Coronary artery (tissue), 2 donors: Measurements from ENCODE around the gene CFAP58.

Experiments
- DNase-seq: peaks from one replicate; pipeline ENCODE4 v3.0.0-alpha.2; 2017; ENCODE audit warnings: low spot score
- H3K27ac ChIP-seq, 2 donors: fragments of 200-600 bp; sonication (generic); one replicate each; pipeline ENCODE4 v1.5.1; 2016 to 2019
- H3K4me3 ChIP-seq: fragments of 200-600 bp; sonication (generic); 2 replicates; pipeline ENCODE4 v1.5.1; 2016; ENCODE audit warnings: mild to moderate bottlenecking, moderate library complexity
- TF ChIP-seq, protein P1 (sequence below): fragments of 200-600 bp; sonication (generic); IDR thresholded peaks from one replicate; pipeline ENCODE4 v1.5.1; 2019; ENCODE audit warnings: antibody characterized with exemption

The CFAP58 gene

DNA sequence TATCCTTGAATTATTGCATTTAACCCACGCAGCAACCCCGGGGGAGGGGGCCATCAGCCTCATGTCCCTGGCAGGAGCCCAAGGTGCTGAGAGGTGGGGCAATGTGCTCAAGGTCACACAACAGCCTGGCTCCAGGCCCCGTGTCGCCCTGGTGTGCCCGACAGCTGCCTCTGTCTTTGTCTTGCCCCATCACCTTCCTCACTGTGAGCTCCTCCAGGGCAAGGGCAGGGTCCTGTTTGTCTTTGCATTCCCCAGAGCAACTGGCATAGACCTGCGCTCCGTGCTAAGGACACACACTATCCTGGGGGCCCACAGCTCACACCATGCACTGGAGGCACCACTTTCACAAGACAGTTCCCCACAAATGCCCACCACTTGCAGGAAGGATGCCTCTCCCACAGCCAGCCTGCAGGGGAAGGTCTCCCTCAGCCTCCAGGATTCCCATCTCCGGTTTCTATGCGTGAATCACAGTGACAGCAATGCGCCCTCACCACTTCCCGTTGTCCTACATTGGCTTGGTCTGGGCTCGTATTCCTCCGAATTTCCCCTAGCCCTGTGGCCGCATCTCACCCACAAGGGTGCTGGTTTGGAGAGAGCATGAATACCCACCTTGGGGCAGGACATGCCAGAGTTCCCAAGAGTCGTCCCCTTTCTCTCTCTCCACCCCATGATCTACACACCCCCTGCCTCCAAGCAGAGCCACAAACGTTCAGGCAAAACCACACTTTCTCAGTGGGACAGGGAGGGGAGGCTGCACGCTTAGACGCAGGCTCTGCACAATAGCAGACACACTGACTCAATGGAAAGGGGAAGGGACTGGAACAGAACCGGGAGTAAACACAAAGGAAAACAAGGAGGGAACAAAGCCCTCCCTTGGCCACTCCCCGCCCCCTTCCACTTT, 25.6 kb upstream of the CFAP58 start:
- no peak for DNase-seq
- Histone ChIP-seq H3K4me3 (peak overlapping the region; percentile 59), H3K27ac (peak overlapping the region; percentile 77 to 90)
- TF ChIP-seq, protein P1, sequence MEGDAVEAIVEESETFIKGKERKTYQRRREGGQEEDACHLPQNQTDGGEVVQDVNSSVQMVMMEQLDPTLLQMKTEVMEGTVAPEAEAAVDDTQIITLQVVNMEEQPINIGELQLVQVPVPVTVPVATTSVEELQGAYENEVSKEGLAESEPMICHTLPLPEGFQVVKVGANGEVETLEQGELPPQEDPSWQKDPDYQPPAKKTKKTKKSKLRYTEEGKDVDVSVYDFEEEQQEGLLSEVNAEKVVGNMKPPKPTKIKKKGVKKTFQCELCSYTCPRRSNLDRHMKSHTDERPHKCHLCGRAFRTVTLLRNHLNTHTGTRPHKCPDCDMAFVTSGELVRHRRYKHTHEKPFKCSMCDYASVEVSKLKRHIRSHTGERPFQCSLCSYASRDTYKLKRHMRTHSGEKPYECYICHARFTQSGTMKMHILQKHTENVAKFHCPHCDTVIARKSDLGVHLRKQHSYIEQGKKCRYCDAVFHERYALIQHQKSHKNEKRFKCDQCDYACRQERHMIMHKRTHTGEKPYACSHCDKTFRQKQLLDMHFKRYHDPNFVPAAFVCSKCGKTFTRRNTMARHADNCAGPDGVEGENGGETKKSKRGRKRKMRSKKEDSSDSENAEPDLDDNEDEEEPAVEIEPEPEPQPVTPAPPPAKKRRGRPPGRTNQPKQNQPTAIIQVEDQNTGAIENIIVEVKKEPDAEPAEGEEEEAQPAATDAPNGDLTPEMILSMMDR = no peak

DNA sequence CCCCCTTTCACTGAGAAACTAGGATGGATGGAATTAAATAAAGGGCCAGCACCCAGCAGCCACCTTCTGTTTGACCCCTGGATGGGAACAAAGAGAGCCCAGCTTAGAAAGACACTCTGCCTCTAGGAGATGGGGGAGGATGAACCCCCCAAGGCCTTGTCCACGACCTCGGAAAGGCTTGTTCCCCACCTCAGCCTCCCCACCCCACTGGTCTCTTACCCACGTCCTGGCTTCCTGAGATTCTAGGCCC, 25.1 kb upstream of the CFAP58 start:
- H3K4me3 ChIP-seq = peak overlapping the region; percentile 59
- H3K27ac ChIP-seq = peak overlapping the region; percentile 77 to 90
- no peak for DNase-seq
- TF ChIP-seq, protein P1 = no peak

GRCh38 chr10:104328896-104329710, 24.5 kb upstream of the CFAP58 start:
- no peak for DNase-seq

DNA sequence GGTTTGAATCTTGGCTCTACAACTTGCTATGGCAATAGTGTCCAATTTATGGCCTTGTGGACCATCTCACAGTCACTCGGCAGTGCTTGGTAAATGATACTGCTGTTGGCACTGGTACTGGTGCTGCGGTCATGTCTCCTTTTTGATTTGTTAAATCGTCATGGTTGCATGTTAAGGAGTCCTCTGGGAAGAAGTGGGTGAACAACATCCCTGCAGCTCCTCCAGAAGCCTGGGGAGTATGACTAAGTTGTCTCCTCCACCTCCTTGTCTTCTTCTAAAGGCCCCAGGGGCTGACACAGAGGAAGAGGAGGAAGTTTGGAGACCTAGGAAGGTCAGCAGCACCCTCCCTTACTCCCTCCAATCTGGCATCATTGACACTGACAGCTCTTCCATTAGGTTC, 23.9 kb upstream of the CFAP58 start:
- H3K4me3 ChIP-seq = peak overlapping the region; percentile 59
- TF ChIP-seq, protein P1 = no peak
- DNase-seq = no peak
- H3K27ac ChIP-seq = peak overlapping the region; percentile 77 to 90

More at GRCh38 chr10:104328896-104329710, 24.5 kb upstream of the CFAP58 start:
- Histone ChIP-seq H3K4me3 (peak overlapping the region; percentile 59), H3K27ac (peak overlapping the region; percentile 77 to 90)
- TF ChIP-seq, protein P1 = no peak

DNA sequence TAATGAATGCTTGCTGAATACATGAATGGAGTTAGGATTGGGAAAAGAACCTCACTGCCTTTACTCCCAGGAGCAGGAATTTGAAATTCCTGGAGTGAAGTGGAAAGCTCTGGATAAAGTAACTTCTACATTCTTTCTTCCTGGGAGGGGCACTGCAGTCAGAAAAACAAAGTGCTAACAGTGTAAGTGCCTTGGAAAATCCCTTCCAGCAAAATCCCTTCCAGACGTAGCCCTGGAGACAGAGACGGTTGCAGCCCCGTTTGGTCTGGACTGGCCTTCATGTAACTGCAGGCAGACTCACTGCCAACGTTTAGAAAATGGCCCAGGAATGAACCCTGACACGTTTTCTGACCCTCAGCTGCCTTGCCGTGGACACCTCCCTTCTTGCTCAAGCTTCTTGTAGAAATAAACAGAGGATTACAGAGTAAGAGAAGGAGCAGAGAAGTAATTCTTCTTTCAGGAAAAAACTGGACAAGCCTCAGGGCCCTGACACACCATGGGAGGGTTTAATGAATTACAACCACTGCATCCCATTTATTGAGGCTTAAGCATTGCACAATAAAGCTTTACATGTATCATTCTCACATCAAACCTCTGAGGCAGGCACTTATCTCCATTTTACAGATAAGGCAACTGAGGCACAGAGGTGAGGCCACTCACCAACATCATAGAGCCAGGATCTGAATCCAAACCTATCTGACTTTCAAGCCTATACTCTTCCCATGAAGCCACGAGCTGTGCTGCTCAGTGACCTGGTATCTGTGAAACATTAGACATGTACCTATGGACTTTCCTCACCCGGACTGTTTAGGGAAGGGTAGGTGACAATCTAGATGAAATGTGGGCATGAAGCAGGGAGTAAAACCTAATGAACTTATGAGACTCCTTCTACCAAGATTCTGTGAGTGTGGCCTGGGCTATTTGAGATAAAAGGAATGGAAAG, 23.2 kb upstream of the CFAP58 start:
- TF ChIP-seq, protein P1 = no peak
- Histone ChIP-seq H3K4me3 (peak overlapping the region; percentile 59), H3K27ac (peak overlapping the region; percentile 77 to 90)
- DNase-seq = peak; percentile 69

DNA sequence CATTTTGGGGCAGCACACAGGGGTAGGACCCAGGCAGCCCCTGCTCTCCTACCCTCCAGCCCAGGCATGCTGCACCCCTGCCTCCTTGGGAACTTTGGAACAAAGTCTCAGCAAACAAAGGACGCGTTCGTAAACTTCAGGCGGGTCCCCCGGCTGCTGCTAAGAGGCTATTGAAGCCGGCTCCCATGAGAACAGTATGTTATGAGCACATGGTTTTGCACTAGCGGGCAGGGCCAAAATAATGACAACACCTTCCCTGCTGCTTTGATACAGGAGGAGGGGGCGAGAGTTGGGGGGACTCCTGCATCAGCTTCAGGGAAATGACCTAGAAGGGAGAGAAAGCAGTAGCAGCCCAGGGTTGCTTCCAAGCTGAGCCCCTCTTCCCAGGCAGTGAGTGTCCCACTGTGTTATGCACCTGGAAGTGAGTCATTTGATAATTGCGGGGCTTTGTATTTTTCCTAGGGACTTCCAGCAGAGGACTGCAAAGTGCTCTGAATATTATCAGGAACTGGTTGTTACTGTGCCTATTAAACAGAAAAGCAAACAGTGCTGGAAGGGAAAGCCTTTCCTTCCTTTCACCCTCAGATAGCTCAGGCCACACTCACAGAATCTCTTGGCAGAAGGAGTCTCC, 22.3 kb upstream of the CFAP58 start:
- peak overlapping the region; percentile 77 to 90 for H3K27ac ChIP-seq
- peak overlapping the region; percentile 46 for H3K4me3 ChIP-seq
- TF ChIP-seq, protein P1 = no peak
- peak; percentile 76 for DNase-seq
